ENCODE data around the gene SYNRG. TPM values are rescaled to one million over a fixed set of nuclear protein-coding genes. Genes with fewer than 3 reads are reported as not detected.
A peak's percentile ranks its signal among the peaks of the same experiment; 100 is the strongest.

SYNRG gene
- total and polyA plus RNA-seq, 5 experiments from 2014 or later: 71.8 to 149 (median 91.8) TPM

GRCh38 chr17:37598145-37598544 lies 11.1 kb downstream of the SYNRG start:
- DNase-seq: no peak
- no peaks in the 10 kb centered on the region for H3K9me3 Mint-ChIP-seq
- H3K27me3 Mint-ChIP-seq: no peaks in the 10 kb centered on the region
- H3K36me3 Mint-ChIP-seq: peaks cover 4 to 81% (median 26%) of the 10 kb centered on the region in 3 donors
- H3K27ac Mint-ChIP-seq: peak overlapping the region in 6 of 10 donors; percentile 10 to 86 (median 44)
- H3K4me3 Mint-ChIP-seq: peak overlapping the region in 1 of 10 donors; percentile 12
- H3K4me1 Mint-ChIP-seq: peaks cover 20 to 69% (median 57%) of the 10 kb centered on the region in 4 donors
- ATAC-seq: no peak
- POLR2A ChIA-PET: no interaction called here

- DNase-seq: no peak
- H3K4me1 Mint-ChIP-seq: peaks cover 21 to 81% (median 69%) of the 10 kb centered on the region in 4 donors
- no peaks in the 10 kb centered on the region for H3K27me3 Mint-ChIP-seq
- ATAC-seq: no peak
- no peaks in the 10 kb centered on the region for H3K9me3 Mint-ChIP-seq
- H3K4me3 Mint-ChIP-seq: peak overlapping the region in 6 of 10 donors; percentile 5 to 53 (median 42)
- POLR2A ChIA-PET: interaction anchor here (0.6 to 2.6 kb wide), 3 partner anchors 12 to 17 kb away, joined by 3 to 8 read pairs (median 3); partner anchors contain the start of gene SYNRG
- H3K36me3 Mint-ChIP-seq: peaks cover 6 to 94% (median 20%) of the 10 kb centered on the region in 3 donors
- H3K27ac Mint-ChIP-seq: peak overlapping the region in 5 of 10 donors; percentile 13 to 82 (median 44)
These were observed 16.9 kb downstream of the SYNRG start for GRCh38 chr17:37592291-37592690.

- H3K4me3 Mint-ChIP-seq: no peak overlapping the region
- POLR2A ChIA-PET: no interaction called here
- peaks cover 10 to 36% (median 28%) of the 10 kb centered on the region in 4 donors for H3K4me1 Mint-ChIP-seq
- H3K9me3 Mint-ChIP-seq: no peaks in the 10 kb centered on the region
- DNase-seq (no peak), ATAC-seq (no peak)
- H3K27ac Mint-ChIP-seq: peak overlapping the region in 5 of 10 donors; percentile 6 to 72 (median 20)
- H3K36me3 Mint-ChIP-seq: peaks cover 4 to 89% (median 19%) of the 10 kb centered on the region in 3 donors
- no peaks in the 10 kb centered on the region for H3K27me3 Mint-ChIP-seq
These were observed 24.2 kb downstream of the SYNRG start for GRCh38 chr17:37585066-37585465.

GRCh38 chr17:37576281-37576680 lies 32.9 kb downstream of the SYNRG start:
- H3K4me1 Mint-ChIP-seq: peaks cover 5 to 23% (median 9%) of the 10 kb centered on the region in 4 donors
- H3K4me3 Mint-ChIP-seq: no peak overlapping the region
- no peak for DNase-seq
- peaks cover 12 to 90% (median 28%) of the 10 kb centered on the region in 3 donors for H3K36me3 Mint-ChIP-seq
- no peaks in the 10 kb centered on the region for H3K27me3 Mint-ChIP-seq
- ATAC-seq: no peak
- H3K27ac Mint-ChIP-seq: peak overlapping the region in 5 of 10 donors; percentile 13 to 75 (median 24)
- POLR2A ChIA-PET: no interaction called here
- H3K9me3 Mint-ChIP-seq: peaks cover 0 to 3% (median 0%) of the 10 kb centered on the region in 9 donors

- Mint-ChIP-seq H3K9me3 (peaks cover 0 to 3% (median 0%) of the 10 kb centered on the region in 9 donors), H3K27ac (peak overlapping the region in 5 of 10 donors; percentile 9 to 53 (median 33)), H3K27me3 (no peaks in the 10 kb centered on the region), H3K4me3 (no peak overlapping the region), H3K4me1 (peaks cover 7 to 23% (median 10%) of the 10 kb centered on the region in 4 donors), H3K36me3 (peaks cover 12 to 92% (median 37%) of the 10 kb centered on the region in 3 donors)
- ATAC-seq (no peak), DNase-seq (no peak)
- POLR2A ChIA-PET: no interaction called here
These were observed 34.8 kb downstream of the SYNRG start for GRCh38 chr17:37574427-37574826.

- Mint-ChIP-seq H3K27ac (peak overlapping the region in 1 of 10 donors; percentile 79), H3K4me1 (peaks cover 10 to 23% (median 15%) of the 10 kb centered on the region in 4 donors), H3K4me3 (no peak overlapping the region), H3K36me3 (peaks cover 19 to 93% (median 35%) of the 10 kb centered on the region in 3 donors), H3K27me3 (no peaks in the 10 kb centered on the region), H3K9me3 (peaks cover 0 to 3% (median 0%) of the 10 kb centered on the region in 9 donors)
- DNase-seq (no peak), ATAC-seq (no peak)
- POLR2A ChIA-PET: no interaction called here
These were observed 37.5 kb downstream of the SYNRG start for GRCh38 chr17:37571674-37572073.

GRCh38 chr17:37570527-37571093 lies 38.6 kb downstream of the SYNRG start:
- H3K27ac Mint-ChIP-seq: peak overlapping the region in 2 of 10 donors; percentile 9 to 15
- H3K9me3 Mint-ChIP-seq: peaks cover 0 to 3% (median 0%) of the 10 kb centered on the region in 9 donors
- no peak overlapping the region for H3K4me3 Mint-ChIP-seq
- POLR2A ChIA-PET: interaction anchor here (1.9 kb wide), 1 partner anchor 39 kb away, joined by 8 read pairs; the partner anchor contains the start of gene SYNRG
- ATAC-seq (peak; percentile 53 to 65), DNase-seq (peak in 6 of 10 donors; percentile 5 to 23 (median 10))
- peaks cover 21 to 89% (median 34%) of the 10 kb centered on the region in 3 donors for H3K36me3 Mint-ChIP-seq
- H3K27me3 Mint-ChIP-seq: no peaks in the 10 kb centered on the region
- peaks cover 10 to 23% (median 16%) of the 10 kb centered on the region in 4 donors for H3K4me1 Mint-ChIP-seq

GRCh38 chr17:37568350-37569053 lies 40.7 kb downstream of the SYNRG start:
- Mint-ChIP-seq H3K27ac (peak overlapping the region in 5 of 10 donors; percentile 1 to 83 (median 83)), H3K27me3 (no peaks in the 10 kb centered on the region), H3K9me3 (peaks cover 0 to 2% (median 0%) of the 10 kb centered on the region in 9 donors), H3K36me3 (peaks cover 13 to 90% (median 34%) of the 10 kb centered on the region in 3 donors), H3K4me3 (no peak overlapping the region), H3K4me1 (peaks cover 0 to 27% (median 12%) of the 10 kb centered on the region in 4 donors)
- ATAC-seq (no peak), DNase-seq (no peak)
- POLR2A ChIA-PET: interaction anchor here (0.7 to 0.8 kb wide), 2 partner anchors 10 to 65 kb away, joined by 5 to 6 read pairs; no protein-coding TSS in a partner anchor

- ATAC-seq (no peak), DNase-seq (no peak)
- Mint-ChIP-seq H3K27me3 (no peaks in the 10 kb centered on the region), H3K27ac (peak overlapping the region in 4 of 10 donors; percentile 10 to 83 (median 67)), H3K4me1 (peaks cover under 1 to 20% (median 12%) of the 10 kb centered on the region in 4 donors), H3K4me3 (no peak overlapping the region), H3K9me3 (peaks cover 0 to 2% (median 0%) of the 10 kb centered on the region in 9 donors), H3K36me3 (peaks cover 13 to 87% (median 34%) of the 10 kb centered on the region in 3 donors)
- POLR2A ChIA-PET: no interaction called here
These were observed 41.7 kb downstream of the SYNRG start for GRCh38 chr17:37567538-37567937.

GRCh38 chr17:37567137-37567536 lies 42.1 kb downstream of the SYNRG start:
- peaks cover 0 to 2% (median 0%) of the 10 kb centered on the region in 9 donors for H3K9me3 Mint-ChIP-seq
- ATAC-seq (no peak), DNase-seq (no peak)
- H3K27ac Mint-ChIP-seq: peak overlapping the region in 8 of 10 donors; percentile 7 to 82 (median 40)
- H3K4me3 Mint-ChIP-seq: no peak overlapping the region
- H3K27me3 Mint-ChIP-seq: no peaks in the 10 kb centered on the region
- H3K36me3 Mint-ChIP-seq: peaks cover 13 to 87% (median 34%) of the 10 kb centered on the region in 3 donors
- POLR2A ChIA-PET: no interaction called here
- H3K4me1 Mint-ChIP-seq: peaks cover 4 to 20% (median 15%) of the 10 kb centered on the region in 4 donors

GRCh38 chr17:37564252-37564651 lies 45.0 kb downstream of the SYNRG start:
- Mint-ChIP-seq H3K36me3 (peaks cover 13 to 84% (median 30%) of the 10 kb centered on the region in 3 donors), H3K9me3 (peaks cover 0 to 2% (median 0%) of the 10 kb centered on the region in 9 donors), H3K4me1 (peaks cover 6 to 25% (median 13%) of the 10 kb centered on the region in 4 donors), H3K27me3 (no peaks in the 10 kb centered on the region), H3K27ac (peak overlapping the region in 6 of 10 donors; percentile 11 to 86 (median 76)), H3K4me3 (no peak overlapping the region)
- ATAC-seq (no peak), DNase-seq (no peak)
- POLR2A ChIA-PET: no interaction called here

- peaks cover 0 to 2% (median 0%) of the 10 kb centered on the region in 9 donors for H3K9me3 Mint-ChIP-seq
- H3K27ac Mint-ChIP-seq: peak overlapping the region in 7 of 10 donors; percentile 10 to 63 (median 44)
- POLR2A ChIA-PET: no interaction called here
- H3K4me1 Mint-ChIP-seq: peaks cover 9 to 21% (median 15%) of the 10 kb centered on the region in 4 donors
- H3K36me3 Mint-ChIP-seq: peaks cover 11 to 84% (median 29%) of the 10 kb centered on the region in 3 donors
- no peaks in the 10 kb centered on the region for H3K27me3 Mint-ChIP-seq
- ATAC-seq (no peak), DNase-seq (no peak)
- H3K4me3 Mint-ChIP-seq: no peak overlapping the region
These were observed 47.0 kb downstream of the SYNRG start for GRCh38 chr17:37562016-37562745.
